Fibroblast of mammary gland (primary cell): Measurements from ENCODE around the gene LRRC47.

Source experiments
- DNase-seq: peaks from one replicate; pipeline ENCODE4 v3.0.0-alpha.2; 2010; ENCODE audit warnings: low read depth
- H3K4me3 ChIP-seq: 2 replicates; pipeline ENCODE4 v1.5.1; 2011; ENCODE audit warnings: low read depth, mild to moderate bottlenecking, low read length, moderate library complexity; ENCODE audit not compliant: control insufficient read depth
- TF ChIP-seq, protein P1 (sequence below): conservative IDR thresholded peaks from 2 replicates; pipeline ENCODE4 v1.5.1; 2011; ENCODE audit warnings: low read depth, low read length, inconsistent platforms; ENCODE audit not compliant: control insufficient read depth, insufficient read depth

LRRC47 gene

GRCh38 chr1:3736708-3737107 lies 59.6 kb downstream of the LRRC47 start:
- H3K4me3 ChIP-seq, result no peak overlapping the region
- TF ChIP-seq, protein P1, sequence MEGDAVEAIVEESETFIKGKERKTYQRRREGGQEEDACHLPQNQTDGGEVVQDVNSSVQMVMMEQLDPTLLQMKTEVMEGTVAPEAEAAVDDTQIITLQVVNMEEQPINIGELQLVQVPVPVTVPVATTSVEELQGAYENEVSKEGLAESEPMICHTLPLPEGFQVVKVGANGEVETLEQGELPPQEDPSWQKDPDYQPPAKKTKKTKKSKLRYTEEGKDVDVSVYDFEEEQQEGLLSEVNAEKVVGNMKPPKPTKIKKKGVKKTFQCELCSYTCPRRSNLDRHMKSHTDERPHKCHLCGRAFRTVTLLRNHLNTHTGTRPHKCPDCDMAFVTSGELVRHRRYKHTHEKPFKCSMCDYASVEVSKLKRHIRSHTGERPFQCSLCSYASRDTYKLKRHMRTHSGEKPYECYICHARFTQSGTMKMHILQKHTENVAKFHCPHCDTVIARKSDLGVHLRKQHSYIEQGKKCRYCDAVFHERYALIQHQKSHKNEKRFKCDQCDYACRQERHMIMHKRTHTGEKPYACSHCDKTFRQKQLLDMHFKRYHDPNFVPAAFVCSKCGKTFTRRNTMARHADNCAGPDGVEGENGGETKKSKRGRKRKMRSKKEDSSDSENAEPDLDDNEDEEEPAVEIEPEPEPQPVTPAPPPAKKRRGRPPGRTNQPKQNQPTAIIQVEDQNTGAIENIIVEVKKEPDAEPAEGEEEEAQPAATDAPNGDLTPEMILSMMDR, result no peak
- no peak for DNase-seq

DNA sequence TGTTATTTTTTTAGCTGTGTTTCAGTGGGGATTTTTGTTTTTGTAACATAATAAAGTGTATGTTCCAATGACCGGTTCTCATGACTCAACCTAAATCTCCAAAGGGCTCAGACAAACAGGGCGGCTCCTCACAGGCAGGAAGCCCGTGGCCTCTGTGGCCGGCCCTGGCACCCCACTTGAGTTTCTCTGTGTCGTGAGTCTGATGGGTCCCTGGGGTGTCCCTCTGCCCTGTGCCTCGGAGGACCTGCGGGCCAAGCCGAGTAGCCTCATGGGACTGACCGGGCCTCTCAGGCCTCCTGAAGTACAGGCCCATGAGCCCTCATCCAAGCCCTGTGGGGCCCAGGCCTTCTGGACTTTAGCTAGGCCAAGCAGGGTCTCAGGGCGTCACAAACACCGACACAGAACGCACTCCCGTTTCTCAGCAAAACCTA lies 60.2 kb downstream of the LRRC47 start:
- no peak for DNase-seq
- TF ChIP-seq, protein P1, result no peak
- H3K4me3 ChIP-seq, result no peak overlapping the region

- no peak for DNase-seq
- TF ChIP-seq, protein P1, result no peak
These were observed 60.6 kb downstream of the LRRC47 start for GRCh38 chr1:3735688-3736087.

DNA sequence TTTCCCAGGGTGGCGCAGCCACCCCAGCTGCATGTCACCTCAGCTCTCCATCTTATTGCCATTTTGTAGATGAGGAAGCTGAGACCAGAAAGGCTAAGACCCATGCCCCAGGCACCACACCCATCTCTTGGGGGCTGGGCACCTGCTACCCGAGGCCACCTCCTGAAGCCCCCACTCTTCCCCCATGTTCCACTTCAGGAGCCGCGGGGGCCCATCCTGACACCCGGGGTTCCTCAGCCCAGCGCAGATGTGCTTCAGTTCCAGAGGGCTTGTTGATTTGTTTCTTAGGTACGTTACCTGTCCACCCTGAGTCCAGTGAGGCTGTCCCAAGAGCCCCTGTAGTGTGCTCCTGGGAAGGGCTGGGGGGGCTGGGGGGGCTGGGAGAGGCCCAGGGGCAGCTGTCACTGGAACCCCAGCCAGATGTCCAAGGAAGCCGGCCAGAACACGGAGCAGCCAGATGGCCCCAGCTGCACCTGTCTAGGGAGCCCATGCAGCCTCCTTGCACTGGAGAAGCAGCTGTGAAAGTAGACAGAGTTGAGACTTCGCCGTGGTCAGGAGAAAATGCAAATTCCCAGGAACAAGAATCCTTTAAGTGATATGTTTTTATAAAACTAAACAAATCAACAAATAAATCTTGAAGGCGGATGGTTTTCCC lies 61.1 kb downstream of the LRRC47 start:
- no peak overlapping the region for H3K4me3 ChIP-seq
- TF ChIP-seq, protein P1, result no peak
- DNase-seq, result no peak

More at GRCh38 chr1:3735688-3736087, 60.6 kb downstream of the LRRC47 start:
- H3K4me3 ChIP-seq, result no peak overlapping the region

- DNase-seq, result no peak
- H3K4me3 ChIP-seq, result no peak overlapping the region
- TF ChIP-seq, protein P1, result no peak
These were observed 61.7 kb downstream of the LRRC47 start for GRCh38 chr1:3734602-3735001.

GRCh38 chr1:3733883-3734589 lies 62.3 kb downstream of the LRRC47 start:
- H3K4me3 ChIP-seq, result no peak overlapping the region
- DNase-seq, result no peak
- TF ChIP-seq, protein P1, result no peak
